Activated naive CD8-positive, alpha-beta T cell treated with anti-CD3 and anti-CD28 coated beads, Interleukin-2, amount 50 U/mL, for 16 hours (primary cell): ENCODE measurements around the gene GRAMD4.
"Not testable (repeated sequence)": the region's sequence is repeated elsewhere in the genome, so short reads cannot be mapped to it uniquely, and the experiment has no call there.

Experiments
- DNase-seq: peaks from one replicate; pipeline ENCODE4 v3.0.0-alpha.2; 2020; ENCODE audit warnings: low read depth, low spot score

The GRAMD4 gene

GRCh38 chr22:46637711-46638600, 17.8 kb downstream of the GRAMD4 start:
- no peak for DNase-seq

GRCh38 chr22:46638601-46639431, 18.6 kb downstream of the GRAMD4 start:
- DNase-seq, result no peak

- DNase-seq, result no peak
Observed at GRCh38 chr22:46639843-46640242, 19.7 kb downstream of the GRAMD4 start.

- no peak for DNase-seq
Observed at GRCh38 chr22:46640293-46641055, 20.3 kb downstream of the GRAMD4 start.

- DNase-seq, result no peak
Observed at GRCh38 chr22:46641811-46642266, 21.7 kb downstream of the GRAMD4 start.

GRCh38 chr22:46642840-46643480, 22.8 kb downstream of the GRAMD4 start:
- not testable (repeated sequence) for DNase-seq

GRCh38 chr22:46646531-46647215, 26.5 kb downstream of the GRAMD4 start:
- no peak for DNase-seq

- DNase-seq, result not testable (repeated sequence)
Observed at GRCh38 chr22:46648225-46648820, 28.1 kb downstream of the GRAMD4 start.

GRCh38 chr22:46649141-46650077, 29.2 kb downstream of the GRAMD4 start:
- DNase-seq, result no peak

- no peak for DNase-seq
Observed at GRCh38 chr22:46650078-46650810, 30.1 kb downstream of the GRAMD4 start.

- no peak for DNase-seq
Observed at GRCh38 chr22:46651316-46651715, 31.1 kb downstream of the GRAMD4 start.

- DNase-seq, result no peak
Observed at GRCh38 chr22:46652081-46652846, 32.1 kb downstream of the GRAMD4 start.

- DNase-seq, result no peak
Observed at GRCh38 chr22:46652847-46653331, 32.7 kb downstream of the GRAMD4 start.

- no peak for DNase-seq
Observed at GRCh38 chr22:46653596-46653995, 33.4 kb downstream of the GRAMD4 start.

GRCh38 chr22:46654426-46654825, 34.2 kb downstream of the GRAMD4 start:
- no peak for DNase-seq

- no peak for DNase-seq
Observed at GRCh38 chr22:46654927-46655595, 34.9 kb downstream of the GRAMD4 start.
